Endothelial cell of umbilical vein (primary cell): Measurements from ENCODE around the gene MYO18A. TPM values are rescaled to one million over a fixed set of nuclear protein-coding genes. Genes with fewer than 3 reads are reported as not detected.

Source experiments
- BruUV-seq: library from RNA; stranded (reverse); fragments of 400-500 nt; replicated peaks from 2 replicates; lab custom pipeline; 2021; lab: Mats Ljungman, UMichigan
- CTCF ChIA-PET: fragments of 300-600, 350-600 bp; sonication (Branson Sonifier 250); formaldehyde crosslinking; loops from one replicate; lab custom pipeline; 2021; ENCODE audit warnings: antibody characterized with exemption, inconsistent platforms; lab: Charles Lee
- POLR2A ChIA-PET: fragments of 300-600, 350-600 bp; sonication (Branson Sonifier 250); formaldehyde crosslinking; loops from one replicate; lab custom pipeline; 2021; ENCODE audit warnings: antibody characterized with exemption, inconsistent platforms; lab: Charles Lee
- DNase-seq: peaks from one replicate; pipeline ENCODE4 v3.0.0-alpha.2; 2011; ENCODE audit warnings: low read depth, low spot score
- FAIRE-seq: peaks from 2 replicates; lab custom pipeline; 2011; peaks lifted over from hg19 to GRCh38; lab: Jason Lieb, UNC
- H2AFZ ChIP-seq: 2 replicates; pipeline ENCODE4 v1.6.0; 2012; ENCODE audit warnings: low read depth, low read length, control low read depth, inconsistent platforms
- H3K27ac ChIP-seq: 2 replicates; pipeline ENCODE4 v1.5.1; 2011; ENCODE audit warnings: low read depth, mild to moderate bottlenecking, control low read depth, low read length, moderate library complexity; ENCODE audit not compliant: insufficient read depth
- H3K27me3 ChIP-seq, 2 experiments: 2 replicates each; pipeline versions ENCODE4 v1.6.0 to v1.6.1; 2011; ENCODE audit warnings: low read length in 2 of 2, mixed read lengths in 1 of 2; ENCODE audit not compliant: control insufficient read depth in 2 of 2, insufficient read depth in 2 of 2
- H3K36me3 ChIP-seq, 2 experiments: 2 replicates in 1 of 2; 3 replicates in 1 of 2; pipeline ENCODE4 v1.5.1; 2011; ENCODE audit warnings: low read length in 2 of 2, mild to moderate bottlenecking in 1 of 2, moderate library complexity in 1 of 2; ENCODE audit not compliant: control insufficient read depth in 2 of 2, insufficient read depth in 2 of 2; ENCODE audit errors: extremely low read depth in 1 of 2
- H3K4me1 ChIP-seq: 3 replicates; pipeline ENCODE4 v1.5.1; 2011; ENCODE audit warnings: mild to moderate bottlenecking, low read length; ENCODE audit not compliant: control insufficient read depth, insufficient read depth; ENCODE audit errors: extremely low read depth
- H3K4me2 ChIP-seq: 2 replicates; pipeline ENCODE4 v1.6.1; 2011; ENCODE audit warnings: low read length, control low read depth, mixed read lengths; ENCODE audit not compliant: insufficient read depth
- H3K4me3 ChIP-seq, 3 experiments: fragments of 200-600 bp in 1 of 3; sonication (generic), shearing (Covaris generic) in 1 of 3; replicated peaks in 1 of 3; 2 replicates each; pipeline ENCODE4 v1.5.1; 2011 to 2016; ENCODE audit warnings: control low read depth in 3 of 3, low read length in 3 of 3, mild to moderate bottlenecking in 2 of 3, inconsistent platforms in 1 of 3, low read depth in 1 of 3, moderate library complexity in 1 of 3; ENCODE audit not compliant: insufficient read depth in 1 of 3
- H3K79me2 ChIP-seq: 2 replicates; pipeline ENCODE4 v1.6.0; 2012; ENCODE audit warnings: low read length, inconsistent platforms; ENCODE audit not compliant: control insufficient read depth, insufficient read depth
- H3K9ac ChIP-seq: replicated peaks from 2 replicates; pipeline ENCODE3; 2011; ENCODE audit warnings: low read length, control low read depth; ENCODE audit not compliant: insufficient read depth; ENCODE audit errors: extremely low read depth
- H3K9me1 ChIP-seq: replicated peaks from 3 replicates; pipeline ENCODE4 v1.6.0; 2011; ENCODE audit warnings: mild to moderate bottlenecking, low read length; ENCODE audit not compliant: control insufficient read depth, insufficient read depth; ENCODE audit errors: extremely low read depth
- H3K9me3 ChIP-seq: replicated peaks from 2 replicates; pipeline ENCODE4 v1.5.1; 2012; ENCODE audit warnings: low read length, inconsistent platforms; ENCODE audit not compliant: control insufficient read depth, insufficient read depth
- H4K20me1 ChIP-seq: replicated peaks from 2 replicates; pipeline ENCODE3; 2011; ENCODE audit warnings: mild to moderate bottlenecking, low read length; ENCODE audit not compliant: control insufficient read depth, insufficient read depth; ENCODE audit errors: extremely low read depth
- CTCF ChIP-seq, 2 donors: IDR thresholded peaks; 1 replicate in 1 of 2; 2 replicates in 1 of 2; pipeline ENCODE4 v1.5.1; 2011; ENCODE audit warnings: low read length in 2 of 2, mild to moderate bottlenecking in 2 of 2, moderate library complexity in 2 of 2, control low read depth in 1 of 2, inconsistent platforms in 1 of 2, low read depth in 1 of 2; ENCODE audit not compliant: insufficient read depth in 1 of 2; ENCODE audit errors: extremely low read depth in 1 of 2
- EZH2 ChIP-seq: IDR thresholded peaks from 2 replicates; pipeline ENCODE4 v1.6.1; 2012; ENCODE audit warnings: borderline replicate concordance, low read depth, mild to moderate bottlenecking, moderate library complexity, low read length, inconsistent platforms; ENCODE audit not compliant: severe bottlenecking
- FOS ChIP-seq: IDR thresholded peaks from 2 replicates; pipeline ENCODE4 v1.6.1; 2011; ENCODE audit warnings: mild to moderate bottlenecking, low read length, moderate library complexity, borderline replicate concordance; ENCODE audit not compliant: insufficient read depth
- GATA2 ChIP-seq: IDR thresholded peaks from 2 replicates; pipeline ENCODE4 v1.7.0; 2011; ENCODE audit warnings: low read depth, mild to moderate bottlenecking, moderate library complexity, mixed read lengths, low read length; ENCODE audit not compliant: insufficient read length, insufficient read depth
- MAX ChIP-seq: IDR thresholded peaks from 2 replicates; pipeline ENCODE4 v1.6.1; 2011; ENCODE audit not compliant: insufficient read depth, insufficient read length
- MYC ChIP-seq: IDR thresholded peaks from one replicate; pipeline ENCODE4 v1.6.1; 2011; ENCODE audit warnings: mild to moderate bottlenecking, low read depth, low read length
- POLR2AphosphoS5 ChIP-seq: IDR thresholded peaks from 2 replicates; pipeline ENCODE4 v1.6.1; 2012; ENCODE audit warnings: low read depth, mild to moderate bottlenecking, control low read depth, low read length, moderate library complexity; ENCODE audit not compliant: insufficient read depth
- dilution Hi-C: fragments of 300-500 bp; cut with MboI; formaldehyde crosslinking; loops from one replicate; pipeline ENCODE4 v1.15.0; 2019; ENCODE audit warnings: low sequenced_read_pairs; ENCODE audit not compliant: extremely low pct_ligation_motif_present
- intact Hi-C: fragments of 100-400 bp; cut with micrococcal nuclease; formaldehyde crosslinking; loops from one replicate; pipeline ENCODE4 v1.10.0; 2022
- polyA plus RNA-seq, 4 experiments: library from polyadenylated mRNA; depleted of rRNA in 3 of 4; stranded (reverse) in 3 of 4; unstranded in 1 of 4; fragments of >200 nt; gene quantifications; 2 replicates each; pipeline versions ENCODE4 v1.2.1 to v1.2.3, GENCODE V29; 2011 to 2012; ENCODE audit warnings: missing spikeins in 1 of 4
- total RNA-seq: library from RNA; stranded (reverse); gene quantifications from 2 replicates; pipeline ENCODE4 v1.2.3, GENCODE V29; 2021

Gene MYO18A
- total and polyA plus RNA-seq, 2 donors (not counting 3 experiments of a cell fraction or from before 2014, with no cell fraction given): 3.9 to 28.3 TPM

GRCh38 chr17:29165800-29166506, 14.2 kb downstream of the MYO18A start:
- Histone ChIP-seq H2AFZ (no peak overlapping the region), H3K27ac (no peak overlapping the region), H3K4me1 (no peaks in the 10 kb centered on the region), H3K79me2 (no peaks in the 10 kb centered on the region), H3K27me3 (no peaks in the 10 kb centered on the region), H3K4me3 (no peak overlapping the region), H3K9me3 (no peaks in the 10 kb centered on the region), H3K4me2 (no peak overlapping the region), H3K9me1 (no peaks in the 10 kb centered on the region), H3K36me3 (peaks cover 0 to 7% of the 10 kb centered on the region in 2 experiments), H3K9ac (no peak overlapping the region), H4K20me1 (no peaks in the 10 kb centered on the region)
- ChIA-PET POLR2A (no interaction called here), CTCF (interaction anchor here (0.8 to 7.7 kb wide), 3 partner anchors 11 to 22 kb away, joined by 3 to 39 read pairs (median 9); partner anchors contain the start of gene MYO18A)
- intact Hi-C loops (no loop called here), dilution Hi-C loops (no loop called here)
- DNase-seq (no peak), FAIRE-seq (no peak)
- no peak for TF ChIP-seq GATA2
- no peak for TF ChIP-seq POLR2AphosphoS5
- TF ChIP-seq MAX: no peak
- TF ChIP-seq EZH2: no peak
- TF ChIP-seq CTCF (IDR thresholded peaks at IDR 0.05; ENCODE audit: extremely low read depth in 1 of 2, insufficient read depth in 1 of 2, low read depth in 1 of 2, low read length in 2 of 2): no peak
- TF ChIP-seq MYC: no peak
- no peak for TF ChIP-seq FOS
- no TSS peak for BruUV-seq
